Activated CD8-positive, alpha-beta memory T cell treated with anti-CD3 and anti-CD28 coated beads, Interleukin-2, amount 10 ng/mL, durations not matched to agents 7 days and 5 days (primary cell): ENCODE results near the gene ZC3H18. TPM values are rescaled to one million over a fixed set of nuclear protein-coding genes. Genes with fewer than 3 reads are reported as not detected.

Experiments used
- ATAC-seq: fragments of 150-1000 bp; cut with Tn5 transposase; one replicate; pipeline ENCODE4 v1.10.0; 2021; ENCODE audit warnings: moderate library complexity
- CTCF ChIA-PET: fragments of 350-600 bp; sonication (Branson Sonifier 250); formaldehyde crosslinking; loops from one replicate; lab custom pipeline; 2021; ENCODE audit warnings: antibody characterized with exemption; lab: Charles Lee
- DNase-seq: peaks from one replicate; pipeline ENCODE4 v3.0.0-alpha.2; 2020
- H3K27ac Mint-ChIP-seq: one replicate; pipeline ENCODE4 v1.8.0; 2021; ENCODE audit warnings: mild to moderate bottlenecking, mixed read lengths
- H3K27me3 Mint-ChIP-seq: one replicate; pipeline ENCODE4 v1.8.0; 2021; ENCODE audit warnings: mixed read lengths
- H3K36me3 Mint-ChIP-seq: one replicate; pipeline ENCODE4 v1.8.0; 2021; ENCODE audit warnings: mild to moderate bottlenecking, mixed read lengths
- H3K4me1 Mint-ChIP-seq: one replicate; pipeline ENCODE4 v1.8.0; 2021; ENCODE audit warnings: mixed read lengths
- H3K4me3 Mint-ChIP-seq: one replicate; pipeline ENCODE4 v1.8.0; 2021; ENCODE audit warnings: mild to moderate bottlenecking, moderate library complexity, mixed read lengths
- H3K9me3 Mint-ChIP-seq: one replicate; pipeline ENCODE4 v1.8.0; 2022; ENCODE audit warnings: low read depth, mixed read lengths
- total RNA-seq, 2 experiments: library from RNA; stranded (reverse); gene quantifications; one replicate each; pipeline ENCODE4 v1.2.3, GENCODE V29; 2021

Gene ZC3H18
- total RNA-seq, 2 experiments from 2014 or later: 88.1 to 93.9 TPM

DNA sequence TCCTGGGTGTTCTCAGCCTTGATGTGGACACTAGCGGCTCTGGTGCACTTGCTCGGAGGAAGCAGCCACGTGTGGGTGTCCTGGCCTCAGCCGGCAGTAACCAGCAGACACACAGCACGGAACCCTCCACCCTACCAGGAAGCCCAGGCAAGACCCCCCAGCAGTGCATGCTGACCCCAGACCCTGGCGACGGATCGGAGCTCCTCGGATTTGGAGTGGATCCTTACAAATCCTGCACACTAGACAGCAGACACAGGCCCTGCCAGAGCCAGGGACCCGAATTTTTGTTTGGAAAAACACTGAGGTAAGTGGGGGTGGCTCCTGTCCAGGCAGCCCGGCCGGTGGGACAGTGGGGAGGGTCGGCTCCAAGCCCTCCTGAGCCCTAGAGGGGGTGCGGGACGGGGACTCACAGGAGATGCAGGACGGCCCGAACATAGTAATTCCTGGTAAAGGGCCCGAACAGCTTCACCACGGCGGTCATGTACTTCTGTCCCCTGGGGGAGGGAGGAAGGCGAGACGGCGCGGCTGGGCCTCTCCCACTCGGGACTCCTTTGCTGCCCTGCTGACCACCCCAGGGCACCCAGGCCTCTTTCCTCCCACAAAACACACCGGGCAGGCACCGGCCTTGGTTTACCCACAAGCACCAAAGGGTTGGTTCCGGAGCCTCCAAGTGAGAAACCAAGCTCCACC is 76.3 kb downstream of the ZC3H18 start:
- CTCF ChIA-PET: no interaction called here
- H3K4me3 Mint-ChIP-seq: no peak overlapping the region
- peaks cover 13% of the 10 kb centered on the region for H3K4me1 Mint-ChIP-seq
- peaks cover 20% of the 10 kb centered on the region for H3K36me3 Mint-ChIP-seq
- peak overlapping the region; percentile 32 for H3K27ac Mint-ChIP-seq
- DNase-seq (no peak), ATAC-seq (no peak)
- H3K9me3 Mint-ChIP-seq: no peaks in the 10 kb centered on the region
- no peaks in the 10 kb centered on the region for H3K27me3 Mint-ChIP-seq

DNA sequence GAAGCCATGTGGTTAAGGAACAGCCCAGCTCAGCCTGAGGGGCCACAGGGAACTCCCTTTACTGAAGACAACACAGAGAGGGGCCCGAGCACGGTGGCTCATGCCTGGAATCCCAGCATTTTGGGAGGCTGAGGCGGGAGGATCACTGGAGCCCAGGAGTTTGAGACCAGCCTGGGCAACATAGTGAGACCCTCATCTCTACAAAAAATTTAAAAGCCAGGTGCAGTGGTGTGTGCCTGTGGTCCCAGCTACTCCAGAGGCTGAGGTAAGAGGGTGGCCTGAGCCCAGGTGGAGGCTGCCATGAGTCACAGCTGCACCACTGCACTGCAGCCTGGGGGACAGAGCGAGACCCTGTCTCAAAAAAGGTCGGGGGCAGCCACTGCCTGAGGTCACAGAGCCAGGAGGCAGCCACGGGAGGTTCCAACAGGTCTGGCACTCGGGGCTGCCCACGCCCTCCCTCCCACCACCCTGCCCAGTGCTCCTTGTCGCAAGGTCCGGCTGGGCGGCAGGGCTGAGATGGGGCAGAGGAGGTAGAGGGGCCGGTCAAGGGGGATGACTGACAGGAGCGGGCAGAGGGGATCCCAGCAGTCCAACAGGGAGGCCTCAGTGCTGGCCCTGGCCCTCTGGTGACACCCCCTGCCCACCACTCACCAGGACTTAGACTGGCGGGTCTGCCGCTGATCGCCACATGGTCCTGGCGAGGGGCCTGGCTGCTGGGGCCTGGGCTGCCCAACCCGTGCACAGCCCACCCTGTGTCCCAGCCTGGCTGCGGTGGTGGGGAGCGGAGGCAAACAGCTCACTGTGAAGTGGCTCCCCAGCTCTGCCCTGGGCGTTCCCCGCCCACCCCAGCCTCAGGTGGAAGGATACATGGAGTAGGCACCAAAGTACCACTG is 77.2 kb downstream of the ZC3H18 start:
- no peak overlapping the region for H3K27ac Mint-ChIP-seq
- CTCF ChIA-PET: no interaction called here
- H3K27me3 Mint-ChIP-seq: no peaks in the 10 kb centered on the region
- peaks cover 18% of the 10 kb centered on the region for H3K4me1 Mint-ChIP-seq
- no peak overlapping the region for H3K4me3 Mint-ChIP-seq
- no peaks in the 10 kb centered on the region for H3K9me3 Mint-ChIP-seq
- no peak for ATAC-seq
- no peak for DNase-seq
- H3K36me3 Mint-ChIP-seq: peaks cover 18% of the 10 kb centered on the region

DNA sequence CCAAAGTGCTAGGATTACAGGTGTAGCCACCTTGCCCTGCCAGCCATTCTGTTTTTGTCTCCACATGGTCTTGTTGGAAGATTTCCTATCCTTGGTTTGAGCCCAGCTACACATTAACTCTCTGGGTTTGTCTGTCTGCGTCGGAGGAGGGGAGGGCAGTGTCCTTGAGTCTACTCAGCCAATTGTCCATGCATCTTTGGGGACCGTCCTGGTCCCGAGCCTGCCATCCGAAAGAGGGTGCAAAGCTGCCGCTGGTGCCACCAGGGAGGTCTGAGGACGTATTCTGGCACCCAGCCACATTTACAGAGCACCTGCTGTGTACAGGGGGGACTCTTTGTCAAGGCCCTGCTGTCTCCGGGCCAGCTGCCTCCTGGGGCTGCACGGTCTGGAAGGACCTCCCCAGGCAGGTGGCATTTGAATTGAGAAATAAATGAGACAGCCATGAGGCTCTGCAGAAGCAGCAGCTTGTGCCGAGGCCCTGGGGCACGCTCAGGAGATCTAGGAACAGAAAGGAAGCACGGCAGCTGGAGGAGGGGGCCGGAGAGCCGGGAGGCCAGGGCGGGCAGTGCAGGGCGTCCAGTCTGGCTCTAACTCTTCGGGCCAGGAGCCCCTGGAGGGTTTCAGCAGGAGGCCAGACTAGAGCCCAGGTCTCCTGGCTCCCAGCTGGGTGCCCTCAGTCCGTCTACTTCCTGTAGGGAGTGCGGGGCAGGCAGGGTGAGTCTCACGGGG is 79.2 kb downstream of the ZC3H18 start:
- H3K4me3 Mint-ChIP-seq: peak overlapping the region; percentile 94
- H3K9me3 Mint-ChIP-seq: no peaks in the 10 kb centered on the region
- DNase-seq (no peak), ATAC-seq (no peak)
- CTCF ChIA-PET: interaction anchor here (0.8 to 1.8 kb wide), 10 partner anchors 11 to 132 kb away, joined by 3 to 5 read pairs (median 3); partner anchors contain the start of genes IL17C and ZC3H18
- no peaks in the 10 kb centered on the region for H3K27me3 Mint-ChIP-seq
- peaks cover 18% of the 10 kb centered on the region for H3K4me1 Mint-ChIP-seq
- H3K27ac Mint-ChIP-seq: peak overlapping the region; percentile 82
- peaks cover 10% of the 10 kb centered on the region for H3K36me3 Mint-ChIP-seq

DNA sequence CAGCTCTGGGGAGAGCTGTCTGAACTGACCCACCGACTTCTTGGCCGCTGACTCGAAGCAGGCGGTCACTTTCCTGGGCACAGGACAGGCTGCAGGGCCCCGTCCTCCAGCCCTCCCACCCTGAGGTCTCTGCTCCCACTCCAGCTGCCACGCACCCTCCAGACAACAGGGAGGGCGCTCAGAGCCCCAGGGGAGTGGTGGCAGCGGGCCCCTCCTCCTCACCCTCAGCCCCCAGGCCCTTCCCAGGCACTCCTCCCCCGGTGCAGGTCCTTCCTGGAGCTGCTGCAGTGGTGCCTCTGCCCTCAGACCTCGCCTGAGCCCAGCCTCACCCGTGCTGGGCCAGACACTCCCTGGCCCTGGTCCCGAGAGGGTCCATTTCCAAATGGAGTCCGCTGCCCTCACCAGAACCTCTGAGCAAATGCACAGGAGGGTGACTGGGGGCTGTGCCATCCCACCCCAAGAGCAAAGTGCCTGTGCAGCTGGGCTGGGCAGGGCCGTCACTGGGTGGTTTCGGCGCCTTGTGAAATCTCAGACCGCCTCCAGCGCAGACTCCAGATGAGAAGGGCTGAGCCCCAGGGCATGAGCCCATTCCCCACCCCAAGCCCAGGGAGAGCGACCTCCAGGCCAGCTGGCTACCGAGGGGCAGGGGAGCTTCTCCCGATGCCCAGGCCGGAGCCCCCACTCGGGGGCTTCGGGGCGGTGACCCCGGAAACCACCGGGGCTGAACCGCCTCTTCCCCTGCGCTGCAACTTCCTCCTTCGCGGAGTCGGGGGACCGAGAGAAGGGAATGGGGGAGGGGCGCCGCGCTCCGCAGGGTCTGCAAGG is 79.9 kb downstream of the ZC3H18 start:
- DNase-seq (peak; percentile 71), ATAC-seq (peak; percentile 17)
- H3K9me3 Mint-ChIP-seq: no peaks in the 10 kb centered on the region
- H3K36me3 Mint-ChIP-seq: peaks cover 10% of the 10 kb centered on the region
- peak overlapping the region; percentile 94 for H3K4me3 Mint-ChIP-seq
- CTCF ChIA-PET: interaction anchor here (0.7 to 1.8 kb wide), 11 partner anchors 12 to 132 kb away, joined by 3 to 5 read pairs (median 3); partner anchors contain the start of genes IL17C and ZC3H18
- H3K27ac Mint-ChIP-seq: peak overlapping the region; percentile 82
- H3K4me1 Mint-ChIP-seq: peaks cover 18% of the 10 kb centered on the region
- no peaks in the 10 kb centered on the region for H3K27me3 Mint-ChIP-seq

DNA sequence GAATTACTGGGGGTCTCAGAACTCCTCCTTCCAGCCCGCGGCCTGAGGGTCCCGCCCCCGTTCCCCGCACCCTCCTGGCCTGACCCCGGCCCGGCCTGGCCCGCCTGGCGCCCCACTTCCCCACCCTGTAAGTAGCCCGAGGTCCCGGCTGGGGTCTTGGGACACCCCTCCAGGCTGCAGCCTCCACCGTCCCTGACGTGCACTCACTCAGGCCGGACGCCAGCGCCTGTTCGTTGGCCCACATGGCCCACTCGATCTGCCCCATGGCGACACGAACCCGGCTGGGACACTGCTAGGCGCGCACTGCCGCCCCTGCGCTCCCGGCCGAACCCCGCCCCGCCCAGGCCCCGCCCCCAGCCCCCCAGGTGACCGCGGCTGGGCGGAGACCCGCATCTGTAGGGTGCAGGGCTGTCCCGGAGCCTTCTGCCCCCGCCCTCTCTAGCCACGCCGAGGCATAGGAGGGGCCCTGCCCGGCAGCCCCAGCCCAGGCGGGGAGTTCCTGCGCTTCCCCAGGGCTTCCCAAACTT is 80.6 kb downstream of the ZC3H18 start, which contains the start of gene CYBA:
Gene CYBA, minus strand, starts transcription at position 305 of the 527 bp plus-strand sequence. Its CDS starts 40 bp downstream, at position 265.
- Mint-ChIP-seq H3K4me1 (peaks cover 18% of the 10 kb centered on the region), H3K27ac (peak within 1 kb of the TSS; percentile 94), H3K36me3 (peaks cover 8% of the 10 kb centered on the region), H3K4me3 (peak within 1 kb of the TSS; percentile 94), H3K9me3 (no peaks in the 10 kb centered on the region), H3K27me3 (no peaks in the 10 kb centered on the region)
- DNase-seq: peak; percentile 94
- CTCF ChIA-PET: interaction anchor here (1.2 to 1.5 kb wide), 3 partner anchors 31 to 87 kb away, joined by 3 to 5 read pairs (median 3); no protein-coding TSS in a partner anchor
- peak; percentile 91 for ATAC-seq

DNA sequence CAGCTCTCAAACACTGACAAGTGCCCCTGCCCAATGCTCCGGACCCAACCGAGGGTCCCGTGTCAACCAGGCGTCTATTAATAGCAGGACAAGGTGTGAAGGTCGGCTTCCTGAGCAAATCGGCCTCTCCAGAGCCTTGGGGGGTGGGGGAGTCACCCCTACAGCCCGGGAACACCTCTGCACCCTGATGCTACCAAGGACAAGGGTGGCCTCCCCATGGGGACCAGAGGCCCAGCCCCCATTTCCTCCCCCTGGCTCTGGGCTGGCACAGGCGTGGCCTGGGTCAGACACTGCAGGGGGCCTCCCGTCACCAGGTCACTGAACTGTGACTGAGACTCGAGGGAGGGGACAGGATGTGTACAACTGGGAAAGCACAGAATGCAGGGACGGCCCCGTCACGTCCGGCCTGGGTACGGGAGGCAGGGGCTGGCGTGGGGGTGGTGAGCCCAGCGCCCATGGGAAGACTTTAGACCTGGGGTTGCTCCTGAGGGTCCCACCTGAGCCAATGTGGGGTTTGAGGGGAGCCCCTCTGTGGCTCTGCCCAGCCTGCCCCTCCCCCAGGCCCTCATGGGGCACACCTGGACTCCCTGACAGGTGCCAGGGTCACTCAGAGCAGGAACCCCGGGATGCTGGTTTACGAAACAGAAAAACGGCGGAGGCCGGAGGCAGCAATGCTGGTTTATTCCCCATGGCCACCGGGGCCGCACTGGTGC is 81.2 kb downstream of the ZC3H18 start:
- Mint-ChIP-seq H3K36me3 (peaks cover 8% of the 10 kb centered on the region), H3K4me3 (peak overlapping the region; percentile 94), H3K27me3 (no peaks in the 10 kb centered on the region), H3K4me1 (peaks cover 18% of the 10 kb centered on the region), H3K27ac (peak overlapping the region; percentile 94), H3K9me3 (no peaks in the 10 kb centered on the region)
- ATAC-seq: peak; percentile 80
- CTCF ChIA-PET: no interaction called here
- DNase-seq: peak; percentile 93

DNA sequence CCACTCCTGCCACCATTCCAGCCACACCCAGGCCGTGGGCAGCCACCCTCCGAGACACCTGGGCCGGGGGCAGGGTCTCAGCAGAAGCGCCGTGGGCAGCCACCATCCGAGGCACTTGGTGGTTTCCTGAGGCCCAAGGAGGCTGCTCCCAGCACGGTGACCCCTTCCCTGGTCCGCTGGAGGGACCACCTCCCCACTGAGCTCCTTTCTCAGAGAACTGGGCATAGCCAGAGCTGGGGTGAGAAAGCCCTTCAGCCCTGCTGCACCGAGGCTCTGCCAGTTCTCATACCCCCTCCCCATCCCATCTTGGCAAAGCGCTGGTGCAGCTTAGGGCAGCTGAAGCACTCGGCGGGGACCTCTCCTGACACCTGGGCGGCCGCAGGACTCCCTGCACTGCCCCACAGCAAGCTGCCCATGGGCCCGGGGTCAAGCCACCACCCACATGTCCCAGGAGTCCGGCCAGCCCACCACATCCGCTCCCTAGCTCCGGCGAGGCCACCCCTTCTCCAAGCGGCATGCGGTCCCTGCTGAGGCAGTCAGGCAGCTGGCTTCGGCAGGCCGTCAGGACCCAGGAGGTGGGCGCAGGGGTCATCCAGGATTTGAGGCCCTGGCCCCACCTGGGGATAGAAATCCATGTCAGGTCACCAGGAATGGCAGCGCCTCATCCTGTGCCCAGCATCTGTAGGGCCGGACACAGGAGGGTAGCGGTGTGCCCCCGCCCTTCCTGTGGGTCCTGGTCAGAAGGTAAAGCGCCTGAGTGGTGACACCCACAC is 82.0 kb downstream of the ZC3H18 start:
- CTCF ChIA-PET: no interaction called here

DNA sequence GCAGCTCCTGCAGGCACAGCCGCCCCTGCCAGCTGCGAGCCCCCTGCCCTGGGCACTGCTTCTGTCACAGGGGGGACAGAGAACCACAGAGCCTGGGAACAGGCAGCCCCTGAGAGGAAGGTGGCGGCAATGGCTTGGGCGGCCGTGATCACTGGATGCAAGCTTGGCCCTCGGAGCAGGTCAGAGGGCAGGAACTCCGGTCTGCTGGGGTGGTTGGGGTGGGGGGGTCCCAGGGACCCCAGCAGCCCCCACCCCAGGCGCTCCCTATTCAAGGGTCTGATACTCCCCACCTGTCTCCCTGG is 82.5 kb downstream of the ZC3H18 start:
- DNase-seq: no peak
- no peaks in the 10 kb centered on the region for H3K9me3 Mint-ChIP-seq
- CTCF ChIA-PET: no interaction called here

More for the DNA sequence above, 82.0 kb downstream of the ZC3H18 start:
- Mint-ChIP-seq H3K9me3 (no peaks in the 10 kb centered on the region), H3K4me3 (no peak overlapping the region), H3K4me1 (peaks cover 18% of the 10 kb centered on the region), H3K36me3 (peaks cover 8% of the 10 kb centered on the region), H3K27me3 (no peaks in the 10 kb centered on the region), H3K27ac (peak overlapping the region; percentile 94)
- ATAC-seq (no peak), DNase-seq (no peak)

DNA sequence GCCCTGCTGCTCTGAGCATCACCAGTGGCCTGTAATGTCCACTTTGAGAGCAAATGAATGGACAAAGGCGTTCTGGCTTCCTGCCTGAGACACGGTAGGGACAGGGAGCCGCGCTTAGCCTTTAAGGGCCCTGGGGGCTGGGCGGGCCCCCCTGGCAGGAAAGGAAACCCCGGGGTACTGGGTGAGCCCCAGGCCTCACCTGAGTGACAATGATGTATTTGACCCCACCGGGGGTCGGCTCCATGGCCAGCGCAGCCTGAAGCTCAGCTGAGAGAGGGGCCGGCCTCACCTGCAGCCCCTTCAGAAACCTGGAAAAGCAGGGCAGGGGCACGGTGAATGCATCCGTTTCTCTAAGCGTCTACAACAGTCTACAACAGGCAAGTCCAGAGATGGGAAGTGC is 82.9 kb downstream of the ZC3H18 start:
- H3K9me3 Mint-ChIP-seq: no peaks in the 10 kb centered on the region
- H3K27ac Mint-ChIP-seq: peak overlapping the region; percentile 49
- DNase-seq (no peak), ATAC-seq (no peak)
- H3K27me3 Mint-ChIP-seq: no peaks in the 10 kb centered on the region
- peaks cover 8% of the 10 kb centered on the region for H3K36me3 Mint-ChIP-seq
- H3K4me3 Mint-ChIP-seq: no peak overlapping the region
- CTCF ChIA-PET: no interaction called here
- H3K4me1 Mint-ChIP-seq: peaks cover 18% of the 10 kb centered on the region

More for the DNA sequence above, 82.5 kb downstream of the ZC3H18 start:
- Mint-ChIP-seq H3K4me3 (no peak overlapping the region), H3K36me3 (peaks cover 8% of the 10 kb centered on the region), H3K27ac (no peak overlapping the region), H3K4me1 (peaks cover 18% of the 10 kb centered on the region), H3K27me3 (no peaks in the 10 kb centered on the region)
- ATAC-seq: no peak

DNA sequence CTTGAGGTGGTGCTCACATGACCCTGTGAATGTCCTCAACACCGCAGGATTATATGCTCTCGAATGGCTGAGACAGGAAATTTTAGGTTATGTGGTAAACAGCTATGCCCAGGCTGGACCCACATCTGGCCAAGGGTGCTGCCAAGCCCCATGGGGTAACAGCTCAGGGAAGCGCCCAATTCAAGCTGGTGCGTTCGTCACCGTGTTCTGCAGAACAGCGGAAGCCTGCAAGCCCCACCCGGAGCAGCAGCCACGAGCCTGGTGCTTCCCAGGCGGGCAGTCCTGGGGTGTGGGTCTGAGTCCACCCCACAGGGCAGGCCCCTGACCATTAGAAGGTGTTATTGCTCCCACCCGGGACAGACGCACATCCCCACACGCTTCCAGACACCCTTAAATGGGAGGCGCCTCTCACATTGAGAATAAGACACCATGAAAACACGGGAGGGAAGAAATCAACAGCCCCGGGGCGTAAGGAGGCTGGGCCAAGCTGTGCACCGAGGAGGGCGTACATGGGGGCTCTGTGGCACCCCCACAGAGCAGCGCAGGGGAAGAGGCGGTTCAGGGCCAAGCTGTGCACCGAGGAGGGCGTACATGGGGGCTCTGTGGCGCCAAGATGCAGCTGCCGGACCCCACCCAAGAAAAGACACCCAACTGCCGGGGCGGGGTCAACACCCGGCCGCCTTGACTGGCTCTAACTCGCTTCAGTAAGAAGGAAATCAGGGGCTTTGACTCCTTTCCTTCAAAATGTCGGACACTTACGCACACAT is 83.6 kb downstream of the ZC3H18 start:
- CTCF ChIA-PET: interaction anchor here (1.5 kb wide), 1 partner anchor 27 kb away, joined by 3 read pairs; no protein-coding TSS in a partner anchor
- peak overlapping the region; percentile 49 for H3K27ac Mint-ChIP-seq

More for the DNA sequence above, 83.6 kb downstream of the ZC3H18 start:
- ATAC-seq (no peak), DNase-seq (no peak)
- Mint-ChIP-seq H3K9me3 (no peaks in the 10 kb centered on the region), H3K36me3 (peaks cover 8% of the 10 kb centered on the region), H3K4me1 (peaks cover 18% of the 10 kb centered on the region), H3K4me3 (no peak overlapping the region), H3K27me3 (no peaks in the 10 kb centered on the region)
